DLD1 (cell line): ENCODE results near the gene INPP1.

Source experiments
- in situ Hi-C: cut with HindIII; loops from 2 replicates; pipeline ENCODE4 v1.10.0; 2017; ENCODE audit warnings: low sequenced_read_pairs

INPP1 gene

DNA sequence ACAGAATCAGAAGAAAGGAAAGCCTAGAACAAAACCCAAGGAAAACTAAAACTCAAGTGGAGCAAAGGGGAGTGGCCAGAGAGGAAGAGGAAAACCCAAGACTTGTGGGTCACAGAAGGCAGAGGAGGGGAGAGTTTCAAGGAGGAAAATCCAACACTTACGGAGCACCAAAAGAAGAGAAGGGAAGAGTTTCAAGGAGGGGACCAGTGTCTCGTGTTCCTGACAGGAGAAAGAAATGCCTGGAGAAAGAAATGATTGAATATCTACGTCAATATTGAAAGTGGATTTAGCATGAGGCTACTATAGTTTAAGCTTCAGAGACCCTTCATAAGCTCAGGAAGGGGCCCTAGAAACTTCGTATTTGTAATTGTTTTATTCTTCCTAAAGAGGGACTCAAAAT is 63.4 kb downstream of the INPP1 start:
- in situ Hi-C loops = no loop called here

- in situ Hi-C loops = no loop called here
These were observed 63.9 kb downstream of the INPP1 start for GRCh38 chr2:190407246-190407661.

DNA sequence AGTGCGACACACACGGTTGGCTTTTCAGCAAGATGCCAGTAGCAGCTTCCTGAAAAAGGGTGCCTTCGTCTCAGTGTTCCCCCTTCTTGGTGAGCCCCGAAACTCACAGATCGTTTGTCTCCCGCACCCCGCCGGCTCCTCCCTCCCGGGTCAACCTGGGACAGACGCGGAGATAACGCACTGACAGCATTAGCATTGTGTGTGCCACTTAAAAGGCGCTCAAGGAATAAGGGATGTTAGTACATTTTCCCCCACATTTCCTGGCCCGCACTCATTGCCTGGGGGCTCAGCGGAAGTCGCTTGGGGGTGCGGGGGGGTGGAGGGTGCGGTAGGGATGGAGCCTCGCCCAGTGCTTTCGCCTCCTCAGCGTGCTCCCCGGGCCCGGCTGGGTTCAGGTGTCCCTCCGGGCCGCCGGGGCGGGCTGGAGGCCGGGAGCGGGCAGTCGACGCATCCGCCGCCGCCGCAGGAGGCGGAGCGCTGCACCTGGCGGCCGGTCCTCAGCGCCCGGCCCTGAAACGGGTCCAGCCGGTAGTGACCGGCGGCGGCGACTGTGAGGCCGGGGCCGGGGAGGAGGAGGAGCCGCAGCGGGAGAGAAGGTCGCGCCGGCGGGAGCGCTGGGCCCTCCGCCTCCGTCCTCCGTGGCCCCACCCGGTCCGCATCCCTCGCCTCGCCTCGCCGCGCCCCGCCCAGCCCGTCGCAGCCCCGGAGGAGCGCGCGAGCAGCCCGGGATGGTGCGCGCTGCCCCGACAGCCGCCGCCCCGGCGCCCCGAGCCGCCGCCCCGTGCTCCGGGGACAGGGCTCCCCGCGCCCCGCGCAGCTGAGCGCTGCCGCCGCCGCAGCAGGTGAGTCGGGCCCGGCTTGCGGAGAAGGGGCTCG is 64.5 kb downstream of the INPP1 start, which contains the start of gene MFSD6:
TSS of gene MFSD6 (plus strand) at position 694 of the 876 bp plus-strand sequence. CDS start 27,675 bp downstream, outside the sequence.
- in situ Hi-C loops = no loop called here

- in situ Hi-C loops = no loop called here
These were observed 65.3 kb downstream of the INPP1 start for GRCh38 chr2:190408538-190409271.

DNA sequence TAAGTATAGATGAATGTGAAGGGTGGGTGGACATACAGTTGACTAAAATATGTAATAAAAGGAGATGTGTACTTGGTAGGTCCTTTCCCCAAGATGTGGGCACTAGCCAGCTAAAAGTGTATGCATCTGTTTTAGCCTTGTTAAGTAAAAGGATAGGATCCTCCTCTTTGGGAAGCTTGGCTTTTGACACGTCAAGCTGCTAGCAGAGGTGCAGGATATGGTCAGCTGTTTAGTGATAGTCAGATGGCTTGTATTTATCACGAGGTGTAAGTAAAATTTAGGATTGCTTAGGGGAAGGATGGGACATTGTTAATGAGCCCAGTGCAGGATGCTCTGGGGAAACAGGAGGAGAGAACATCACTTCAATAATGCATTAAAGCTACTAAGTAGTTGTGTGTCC is 66.2 kb downstream of the INPP1 start:
- in situ Hi-C loops = no loop called here

DNA sequence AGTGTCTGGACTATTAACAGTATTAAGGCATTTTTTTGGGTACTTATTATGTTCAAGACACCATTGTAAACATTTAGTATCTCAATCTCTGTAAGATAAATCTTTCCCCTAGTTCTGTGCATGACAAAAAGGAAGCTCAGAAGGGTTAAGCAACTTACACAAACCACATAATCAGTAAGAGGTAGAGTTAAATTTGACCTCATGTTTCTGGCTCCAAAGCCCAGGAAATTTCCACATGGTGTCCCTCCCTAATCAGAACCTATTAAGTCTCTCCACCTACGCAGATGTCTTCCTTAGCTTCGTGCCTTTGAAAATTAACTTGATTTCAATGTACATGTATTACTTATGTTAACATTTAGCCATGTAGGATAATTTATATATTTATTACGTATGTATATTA is 66.8 kb downstream of the INPP1 start:
- in situ Hi-C loops = no loop called here

GRCh38 chr2:190412966-190413365 is 69.6 kb downstream of the INPP1 start:
- in situ Hi-C loops = no loop called here

DNA sequence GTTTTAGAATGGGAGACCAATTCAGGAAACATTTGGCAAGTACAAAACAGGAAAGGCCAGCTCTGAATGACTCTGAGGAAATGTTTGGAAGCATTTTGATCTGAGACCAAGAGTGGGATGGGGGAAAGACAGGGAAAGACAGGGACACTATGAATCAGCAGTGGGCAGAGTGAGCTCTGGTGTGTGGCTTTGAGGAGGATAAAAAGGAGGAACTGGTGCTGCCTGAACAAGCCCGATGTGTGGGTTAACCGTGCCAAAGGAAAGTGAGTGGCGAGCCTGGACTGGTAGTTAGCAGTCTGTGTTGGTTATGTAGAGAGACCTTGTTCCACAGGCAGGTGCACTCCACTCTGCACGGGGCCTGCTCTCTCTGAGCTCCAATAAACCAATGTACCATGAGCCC is 70.0 kb downstream of the INPP1 start:
- in situ Hi-C loops = no loop called here

- in situ Hi-C loops = no loop called here
These were observed 71.9 kb downstream of the INPP1 start for GRCh38 chr2:190415251-190415650.

GRCh38 chr2:190415794-190416775 is 72.7 kb downstream of the INPP1 start:
- in situ Hi-C loops = no loop called here

DNA sequence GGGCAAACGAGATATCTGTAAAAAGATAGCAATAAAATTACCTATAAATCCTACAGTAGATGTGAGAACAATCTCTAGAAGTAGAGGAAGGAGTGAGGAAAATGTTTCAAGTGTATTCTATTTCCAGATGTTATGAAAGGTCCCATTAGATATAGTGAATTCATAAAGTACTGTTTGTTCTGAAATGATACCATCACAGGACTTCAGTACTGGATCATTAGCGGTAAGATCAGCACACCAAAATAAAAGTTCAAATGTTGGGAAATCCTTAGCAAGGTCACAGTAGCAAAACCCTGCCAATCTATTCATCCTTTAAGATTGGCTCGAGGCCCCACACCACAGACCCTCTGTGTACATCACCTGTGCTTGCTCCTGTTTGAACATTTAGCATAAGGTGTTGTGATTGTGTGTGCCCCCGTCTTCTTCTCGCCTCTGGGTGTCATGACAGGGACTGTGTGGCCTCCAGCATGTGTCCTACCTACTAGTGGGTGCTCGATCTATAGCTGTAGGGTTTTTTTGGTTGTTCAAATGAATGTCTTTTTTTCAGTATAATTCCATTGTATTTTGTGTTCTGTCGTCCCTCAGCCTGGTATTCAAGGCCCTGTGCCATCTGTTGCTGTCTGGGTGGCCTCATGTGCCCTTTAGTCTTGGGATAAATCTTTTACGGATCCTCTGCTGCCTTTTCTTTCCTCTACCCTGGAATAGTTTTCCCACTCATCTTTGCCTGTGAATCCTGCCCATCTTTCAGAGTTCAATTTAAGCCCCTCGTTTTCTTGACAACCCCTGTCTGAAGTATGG is 73.9 kb downstream of the INPP1 start:
- in situ Hi-C loops = no loop called here

GRCh38 chr2:190418727-190419126 is 75.3 kb downstream of the INPP1 start:
- in situ Hi-C loops = no loop called here

DNA sequence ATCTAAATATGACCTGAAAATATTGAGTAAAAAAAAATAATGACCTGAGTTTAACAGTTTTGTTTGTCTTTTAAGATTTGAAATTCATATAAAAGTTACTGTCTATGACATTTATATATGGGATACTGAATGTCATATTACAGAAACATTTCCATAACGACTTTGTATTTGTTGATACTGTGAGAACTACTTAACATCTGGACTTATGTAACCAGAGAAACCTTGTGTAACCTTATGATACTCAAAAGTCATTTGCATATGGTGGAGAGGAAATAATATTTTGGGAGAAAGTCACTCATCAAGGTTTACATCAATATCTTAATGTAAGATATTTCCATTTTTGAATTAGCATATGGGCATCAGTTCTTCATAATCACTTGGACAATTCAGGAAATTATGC is 77.4 kb downstream of the INPP1 start:
- in situ Hi-C loops = no loop called here
